Measurements from ENCODE around the gene ZFYVE19. TPM values are rescaled to one million over a fixed set of nuclear protein-coding genes. Genes with fewer than 3 reads are reported as not detected.

The ZFYVE19 gene
- total RNA-seq, 1 experiment from 2014 or later = 39.5 TPM

- DNase-seq (ENCODE audit: low read depth, low spot score) (no peak), ATAC-seq (no peak)
- intact Hi-C loops (cut with micrococcal nuclease; ENCODE audit: unreplicated experiment) = no loop called here
- Histone ChIP-seq H3K27me3 (ENCODE audit: control insufficient read depth, insufficient read depth, low read length) (no peaks in the 10 kb centered on the region), H3K9me3 (ENCODE audit: control insufficient read depth, insufficient read depth, low read depth, low read length) (no peaks in the 10 kb centered on the region), H3K4me3 (ENCODE audit: low read depth in 2 of 2, low read length in 2 of 2) (no peak overlapping the region), H3K27ac (ENCODE audit: low read length) (no peak overlapping the region), H3K4me1 (ENCODE audit: control insufficient read depth, insufficient read depth, low read length) (peaks cover 1% of the 10 kb centered on the region), H3K36me3 (ENCODE audit: control insufficient read depth, insufficient read depth, low read length) (no peaks in the 10 kb centered on the region)
- TF ChIP-seq POLR2AphosphoS5 (IDR thresholded peaks at IDR 0.05; ENCODE audit: low read depth, low read length) (no peak), REST (IDR thresholded peaks at IDR 0.05; ENCODE audit: insufficient read depth in 1 of 2, low read depth in 2 of 2, low read length in 1 of 2) (no peak), CTCF (IDR thresholded peaks at IDR 0.05) (no peak), TCF7L2 (IDR thresholded peaks at IDR 0.05; ENCODE audit: low read depth, low read length) (no peak), SIN3A (IDR thresholded peaks at IDR 0.05; ENCODE audit: borderline replicate concordance, insufficient read depth, low read depth, low read length) (no peak)
- in situ Hi-C loops (cut with HindIII; ENCODE audit: low pct_unique_long_range_greater_than_20kb, low sequenced_read_pairs) = no loop called here
- BruUV-seq (replicated peaks) = no TSS peak
- POLR2A ChIA-PET = interaction anchor here (0.7 kb wide), 1 partner anchor 97 kb away, joined by 7 read pairs; no protein-coding TSS in a partner anchor
- CTCF ChIA-PET = no interaction called here
These were observed 3.8 kb upstream of the ZFYVE19 start for GRCh38 chr15:40803076-40803475.

GRCh38 chr15:40803688-40804087, 3.2 kb upstream of the ZFYVE19 start:
- Histone ChIP-seq H3K27me3 (ENCODE audit: control insufficient read depth, insufficient read depth, low read length) (no peaks in the 10 kb centered on the region), H3K4me1 (ENCODE audit: control insufficient read depth, insufficient read depth, low read length) (peaks cover 7% of the 10 kb centered on the region), H3K4me3 (ENCODE audit: low read depth in 2 of 2, low read length in 2 of 2) (no peak overlapping the region), H3K36me3 (ENCODE audit: control insufficient read depth, insufficient read depth, low read length) (no peaks in the 10 kb centered on the region), H3K9me3 (ENCODE audit: control insufficient read depth, insufficient read depth, low read depth, low read length) (no peaks in the 10 kb centered on the region), H3K27ac (ENCODE audit: low read length) (no peak overlapping the region)
- intact Hi-C loops (cut with micrococcal nuclease; ENCODE audit: unreplicated experiment) = no loop called here
- in situ Hi-C loops (cut with HindIII; ENCODE audit: low pct_unique_long_range_greater_than_20kb, low sequenced_read_pairs) = no loop called here
- CTCF ChIA-PET = interaction anchor here (0.7 kb wide), 1 partner anchor 34 kb away, joined by 4 read pairs; the partner anchor contains the start of gene C15orf62
- TF ChIP-seq POLR2AphosphoS5 (IDR thresholded peaks at IDR 0.05; ENCODE audit: low read depth, low read length) (no peak), REST (IDR thresholded peaks at IDR 0.05; ENCODE audit: insufficient read depth in 1 of 2, low read depth in 2 of 2, low read length in 1 of 2) (no peak), TCF7L2 (IDR thresholded peaks at IDR 0.05; ENCODE audit: low read depth, low read length) (no peak), CTCF (IDR thresholded peaks at IDR 0.05) (no peak), SIN3A (IDR thresholded peaks at IDR 0.05; ENCODE audit: borderline replicate concordance, insufficient read depth, low read depth, low read length) (no peak)
- POLR2A ChIA-PET = interaction anchor here (0.5 kb wide), 1 partner anchor 471 kb away, joined by 3 read pairs; no protein-coding TSS in a partner anchor
- ATAC-seq (no peak), DNase-seq (ENCODE audit: low read depth, low spot score) (no peak)
- no TSS peak for BruUV-seq (replicated peaks)

Measured in Panc1 (cell line).